K562 (cell line): ENCODE measurements around the gene ZNF582. TPM values are rescaled to one million over a fixed set of nuclear protein-coding genes. Genes with fewer than 3 reads are reported as not detected.

ENCODE experiments used
- ATAC-seq: fragments of 200-7000 bp; cut with Tn5 transposase; 3 replicates; pipeline ENCODE4 v1.9.1; 2020; ENCODE audit warnings: moderate library complexity
- BruUV-seq: library from RNA; stranded (reverse); fragments of 400-500 nt; replicated peaks from 2 replicates; lab custom pipeline; 2021; lab: Mats Ljungman, UMichigan
- CTCF ChIA-PET: fragments of 300-600 bp; formaldehyde crosslinking; extraction: SDS; loops from one replicate; lab custom pipeline; 2021; ENCODE audit warnings: low intra/inter-chr PET ratio; lab: Yijun Ruan, JAX
- POLR2A ChIA-PET: fragments of 300-600, 350-650 bp; sonication (Branson Sonifier 250); formaldehyde crosslinking; extraction: SDS; loops from one replicate; lab custom pipeline; 2021; ENCODE audit warnings: antibody characterized with exemption, inconsistent platforms; lab: Yijun Ruan, JAX
- DNase-seq, 4 experiments: peaks; one replicate each; pipeline versions ENCODE4 v3.0.0 to v3.0.0-alpha.2; 2011 to 2018; ENCODE audit warnings: low spot score in 3 of 4, mixed read lengths in 3 of 4; ENCODE audit errors: extremely low read depth in 1 of 4
- FAIRE-seq: peaks from 2 replicates; lab custom pipeline; 2011; peaks lifted over from hg19 to GRCh38; lab: Jason Lieb, UNC
- H2AFZ ChIP-seq: 2 replicates; pipeline ENCODE4 v1.6.0; 2011; ENCODE audit warnings: low read depth, low read length, control low read depth, inconsistent platforms
- H3K27ac ChIP-seq: fragments of 200-600 bp; 3 replicates; pipeline ENCODE4 v1.8.0; 2011; ENCODE audit warnings: low read depth, mild to moderate bottlenecking, control low read depth, inconsistent platforms, low read length, moderate library complexity, mixed read lengths; ENCODE audit errors: extremely low read depth
- H3K27me3 ChIP-seq, 2 experiments: fragments of 300-600 bp in 1 of 2; 2 replicates in 1 of 2; 3 replicates in 1 of 2; pipeline versions ENCODE4 v1.6.0 to v1.8.0; 2011; ENCODE audit warnings: inconsistent platforms in 2 of 2, low read length in 2 of 2, mild to moderate bottlenecking in 1 of 2, mixed read lengths in 1 of 2, moderate library complexity in 1 of 2; ENCODE audit not compliant: control insufficient read depth in 2 of 2, insufficient read depth in 2 of 2
- H3K36me3 ChIP-seq: fragments of 300-600 bp; 3 replicates; pipeline ENCODE4 v1.8.0; 2011; ENCODE audit warnings: mild to moderate bottlenecking, low read length, inconsistent platforms; ENCODE audit not compliant: control insufficient read depth, insufficient read depth
- H3K4me1 ChIP-seq, 2 experiments: fragments of 200-600 bp in 1 of 2; replicated peaks in 1 of 2; 2 replicates in 1 of 2; 3 replicates in 1 of 2; pipeline versions ENCODE4 v1.5.1 to v1.8.0; 2011; ENCODE audit warnings: inconsistent platforms in 2 of 2, low read length in 2 of 2, mild to moderate bottlenecking in 1 of 2, mixed read lengths in 1 of 2, moderate library complexity in 1 of 2; ENCODE audit not compliant: control insufficient read depth in 2 of 2, insufficient read depth in 2 of 2
- H3K4me2 ChIP-seq: 2 replicates; pipeline ENCODE4 v1.6.1; 2011; ENCODE audit warnings: low read length, control low read depth, inconsistent platforms, mixed read lengths; ENCODE audit not compliant: insufficient read depth
- H3K4me3 ChIP-seq: fragments of 200-600 bp; sonication (generic), shearing (Covaris generic); 2 replicates; pipeline ENCODE4 v1.5.1; 2016; ENCODE audit warnings: control low read depth, inconsistent platforms
- H3K79me2 ChIP-seq: fragments of 200-600 bp; 3 replicates; pipeline ENCODE4 v1.8.0; 2011; ENCODE audit warnings: low read length, inconsistent platforms; ENCODE audit not compliant: control insufficient read depth, insufficient read depth
- H3K9ac ChIP-seq, 2 experiments: 2 replicates each; pipeline versions ENCODE4 v1.6.0 to v1.6.1; 2011; ENCODE audit warnings: low read depth in 2 of 2, low read length in 2 of 2, control low read depth in 1 of 2, inconsistent platforms in 1 of 2, mild to moderate bottlenecking in 1 of 2, mixed read lengths in 1 of 2; ENCODE audit not compliant: insufficient read depth in 1 of 2
- H3K9me1 ChIP-seq: one replicate; pipeline ENCODE4 v1.6.0; 2011; ENCODE audit warnings: inconsistent platforms, mild to moderate bottlenecking, low read length, moderate library complexity; ENCODE audit not compliant: control insufficient read depth, insufficient read depth
- H3K9me3 ChIP-seq: replicated peaks from 2 replicates; pipeline ENCODE4 v1.5.1; 2011; ENCODE audit warnings: low read depth, low read length, inconsistent platforms; ENCODE audit not compliant: control insufficient read depth, insufficient read depth
- H4K20me1 ChIP-seq: replicated peaks from 2 replicates; pipeline ENCODE4 v1.6.1; 2011; ENCODE audit warnings: low read length, inconsistent platforms, mixed read lengths; ENCODE audit not compliant: control insufficient read depth, insufficient read depth
- BRCA1 ChIP-seq, 2 experiments: fragments of 450-650 bp in 1 of 2; sonication (generic) in 1 of 2; formaldehyde crosslinking in 1 of 2; IDR thresholded peaks; 2 replicates each; pipeline versions ENCODE4 v1.5.0 to v1.6.1; 2017 to 2020; ENCODE audit warnings: mild to moderate bottlenecking in 1 of 2, missing genetic modification reagents in 1 of 2
- CBX5 ChIP-seq: IDR thresholded peaks from 2 replicates; pipeline ENCODE4 v1.6.1; 2014; ENCODE audit warnings: low read depth, borderline replicate concordance
- NFIC ChIP-seq: fragments of 450-650 bp; IDR thresholded peaks from 2 replicates; pipeline ENCODE4 v1.6.1; 2017; ENCODE audit warnings: mild to moderate bottlenecking, inconsistent platforms
- SRSF7 ChIP-seq: fragments of 200-400 bp; formaldehyde crosslinking; optimal IDR thresholded peaks from 2 replicates; pipeline ENCODE3; 2017; ENCODE audit warnings: mild to moderate bottlenecking, low read depth, low read length
- STAT5B ChIP-seq: fragments of 250-450 bp; sonication (Bioruptor Pico); IDR thresholded peaks from 2 replicates; pipeline ENCODE4 v1.8.0; 2021; ENCODE audit warnings: mild to moderate bottlenecking, inconsistent platforms
- TEAD2 ChIP-seq: fragments of 450-650 bp; IDR thresholded peaks from 2 replicates; pipeline ENCODE4 v1.6.1; 2016; ENCODE audit warnings: missing genetic modification characterization, control low read depth, missing compliant biosample characterization
- TOE1 ChIP-seq, 2 experiments: fragments of 450-650 bp in 1 of 2; sonication (generic) in 1 of 2; formaldehyde crosslinking in 1 of 2; IDR thresholded peaks; 2 replicates each; pipeline versions ENCODE4 v1.7.1 to v1.8.0; 2016 to 2022; ENCODE audit warnings: borderline replicate concordance in 2 of 2, mild to moderate bottlenecking in 2 of 2, antibody characterized with exemption in 1 of 2, inconsistent platforms in 1 of 2, low read depth in 1 of 2, missing genetic modification reagents in 1 of 2, moderate library complexity in 1 of 2
- TRIM24 ChIP-seq, 2 experiments: fragments of 450-650 bp; IDR thresholded peaks; 2 replicates each; pipeline ENCODE4 v1.6.1; 2016
- TRIM28 ChIP-seq: fragments of 450-650 bp; IDR thresholded peaks from 2 replicates; pipeline ENCODE4 v1.6.1; 2017
- XRCC3 ChIP-seq: fragments of 450-650 bp; IDR thresholded peaks from 2 replicates; pipeline ENCODE4 v1.6.1; 2017; ENCODE audit warnings: mild to moderate bottlenecking, moderate library complexity
- ZNF274 ChIP-seq: IDR thresholded peaks from 2 replicates; pipeline ENCODE4 v1.6.1; 2011; ENCODE audit warnings: low read depth, mild to moderate bottlenecking, low read length, moderate library complexity, borderline replicate concordance
- WGBS: fragments of 100-300 bp; shearing (Covaris generic); methylation state at CpG from one replicate; pipeline ENCODE4 v1.1.6; 2016; ENCODE audit warnings: low coverage, mixed read lengths; ENCODE audit not compliant: insufficient coverage; ENCODE audit errors: missing lambda C conversion rate; 5-methylcytosine and 5-hydroxymethylcytosine counted together
- in situ Hi-C: fragments of 300-500 bp; cut with MboI; formaldehyde crosslinking; loops from 4 replicates; pipeline ENCODE4 v1.15.0; 2018; ENCODE audit warnings: inconsistent platforms, mixed read lengths
- intact Hi-C: fragments of 100-400 bp; cut with micrococcal nuclease; formaldehyde crosslinking; loops from 2 replicates; pipeline ENCODE4 v1.14.2; 2022
- polyA plus RNA-seq, 8 experiments: library from polyadenylated mRNA; depleted of rRNA in 4 of 8; stranded (reverse) in 5 of 8; unstranded in 3 of 8; fragments of >200 nt; fragmentation: Nextera tagmentation in 2 of 8; fragmentation: Illumina TruSeq in 1 of 8; extraction: Ambion mirVana in 2 of 8; extraction: Trizol in 1 of 8; gene quantifications; 2 replicates each; pipeline versions ENCODE4 v1.2.1 to v1.2.3, GENCODE V29; 2011 to 2014; ENCODE audit warnings: inconsistent platforms in 1 of 8, missing spikeins in 1 of 8
- total RNA-seq, 7 experiments: library from RNA; depleted of rRNA in 6 of 7; stranded (reverse); fragments of >200 nt in 6 of 7; fragmentation: Illumina TruSeq in 2 of 7; extraction: Trizol in 2 of 7; gene quantifications; 2 replicates each; pipeline versions ENCODE4 v1.2.1 to v1.2.3, GENCODE V29; 2011 to 2021; ENCODE audit warnings: low replicate concordance in 1 of 7
- TF ChIP-seq, protein P1 (sequence below): sonication (generic); formaldehyde crosslinking; IDR thresholded peaks from 2 replicates; pipeline ENCODE4 v1.8.0; 2023; ENCODE audit warnings: mild to moderate bottlenecking, missing genetic modification reagents

ZNF582 gene
- total and polyA plus RNA-seq, 9 of the 15 experiments (the other 6 are each of a cell fraction or from before 2014, with no cell fraction given) = 0.72 to 3.3 (median 1.6) TPM

DNA sequence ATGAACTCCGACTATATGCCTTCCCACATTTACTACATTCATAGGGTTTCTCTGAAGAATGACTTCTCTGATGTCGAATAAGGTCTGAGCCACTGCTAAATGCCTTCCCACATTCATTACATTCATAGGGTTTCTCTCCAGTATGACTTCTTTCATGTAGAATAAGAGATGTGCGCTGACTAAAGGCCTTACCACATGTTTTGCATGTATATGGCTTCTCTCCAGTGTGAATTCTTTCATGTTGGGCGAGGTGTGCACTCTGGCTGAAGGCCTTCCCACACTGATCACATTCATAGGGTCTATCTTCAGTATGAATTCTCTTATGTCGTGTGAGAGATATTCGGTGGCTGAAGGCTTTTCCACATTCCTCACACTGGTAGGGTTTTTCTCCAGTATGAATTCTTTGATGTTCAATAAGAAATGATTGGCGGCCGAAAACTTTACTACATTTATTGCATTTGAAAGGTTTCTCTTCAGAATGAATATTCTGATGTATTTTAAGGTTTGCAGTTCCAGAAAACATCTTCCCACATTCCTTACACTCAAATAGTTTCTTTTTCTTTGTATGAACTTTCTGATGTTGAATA is 48.0 kb upstream of the ZNF582 start:
- in situ Hi-C loops (no loop called here), intact Hi-C loops (no loop called here)
- FAIRE-seq = no peak
- no peaks in the 10 kb centered on the region for H3K9me1 ChIP-seq
- ChIA-PET CTCF (no interaction called here), POLR2A (no interaction called here)
- H3K36me3 ChIP-seq = no peaks in the 10 kb centered on the region
- no peak for DNase-seq
- no peaks in the 10 kb centered on the region for H3K27me3 ChIP-seq
- no peak overlapping the region for H3K27ac ChIP-seq
- H3K9me3 ChIP-seq = 0 out of 2 replicates have a peak, but pooled peaks cover 2% of the 10 kb centered on the region
- no peak overlapping the region for H3K4me3 ChIP-seq
- no TSS peak for BruUV-seq
- H4K20me1 ChIP-seq = no peaks in the 10 kb centered on the region
- H3K79me2 ChIP-seq = no peaks in the 10 kb centered on the region
- H2AFZ ChIP-seq = no peak overlapping the region
- no peak overlapping the region for H3K9ac ChIP-seq
- no peak for ATAC-seq
- under 1% methylated on average over 8 of the region's 8 CpGs for WGBS
- no peak for TF ChIP-seq TOE1 (IDR thresholded peaks at IDR 0.05; ENCODE audit: borderline replicate concordance)
- no peak for TF ChIP-seq TOE1 (CRISPR knock-in tag; IDR thresholded peaks at IDR 0.05; ENCODE audit: borderline replicate concordance, low read depth)
- TF ChIP-seq SRSF7 = no peak
- peak; percentile 92 for TF ChIP-seq ZNF274
- no peak overlapping the region for H3K4me2 ChIP-seq
- H3K4me1 ChIP-seq = no peaks in the 10 kb centered on the region

DNA sequence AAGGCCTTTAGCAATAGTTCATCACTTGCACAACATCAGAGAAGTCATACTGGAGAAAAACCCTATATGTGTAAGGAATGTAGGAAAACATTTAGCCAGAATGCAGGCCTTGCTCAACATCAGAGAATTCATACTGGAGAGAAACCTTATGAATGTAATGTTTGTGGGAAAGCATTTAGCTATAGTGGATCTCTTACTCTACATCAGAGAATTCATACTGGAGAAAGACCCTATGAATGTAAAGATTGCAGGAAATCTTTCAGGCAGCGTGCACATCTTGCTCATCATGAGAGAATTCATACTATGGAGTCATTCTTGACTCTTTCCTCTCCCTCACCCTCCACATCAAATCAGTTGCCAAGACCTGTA is 30.6 kb upstream of the ZNF582 start:
- no peaks in the 10 kb centered on the region for H3K79me2 ChIP-seq

More for the DNA sequence above, 30.6 kb upstream of the ZNF582 start:
- Histone ChIP-seq H3K27me3 (no peaks in the 10 kb centered on the region), H3K9ac (no peak overlapping the region), H3K9me3 (peaks cover 15% of the 10 kb centered on the region), H3K36me3 (peaks cover 4% of the 10 kb centered on the region; the same call in 1 of the 3 replicates), H3K4me2 (no peak overlapping the region), H3K4me1 (no peaks in the 10 kb centered on the region), H4K20me1 (no peaks in the 10 kb centered on the region), H3K4me3 (no peak overlapping the region), H2AFZ (no peak overlapping the region), H3K9me1 (no peaks in the 10 kb centered on the region), H3K27ac (no peak overlapping the region)
- intact Hi-C loops (no loop called here), in situ Hi-C loops (no loop called here)
- DNase-seq = no peak
- 14% methylated on average over 1 of the region's 1 CpG for WGBS
- TF ChIP-seq CBX5 (0 out of 2 replicates have a peak, but pooled peaks have one; percentile 56), TRIM24 (IDR thresholded peaks at IDR 0.05) (peak in 1 of 2 experiments; percentile 36; a peak in 1 of 4 replicates), ZNF274 (peak; percentile 100), TEAD2 (tag) (no peak), NFIC (no peak), XRCC3 (peak; percentile 62; the same call in 1 of the 2 replicates), TRIM28 (peak; percentile 85), STAT5B (CRISPR knock-in tag) (no peak), BRCA1 (IDR thresholded peaks at IDR 0.05) (no peak), BRCA1 (CRISPR knock-in tag; IDR thresholded peaks at IDR 0.05) (no peak)
- TF ChIP-seq, protein P1, sequence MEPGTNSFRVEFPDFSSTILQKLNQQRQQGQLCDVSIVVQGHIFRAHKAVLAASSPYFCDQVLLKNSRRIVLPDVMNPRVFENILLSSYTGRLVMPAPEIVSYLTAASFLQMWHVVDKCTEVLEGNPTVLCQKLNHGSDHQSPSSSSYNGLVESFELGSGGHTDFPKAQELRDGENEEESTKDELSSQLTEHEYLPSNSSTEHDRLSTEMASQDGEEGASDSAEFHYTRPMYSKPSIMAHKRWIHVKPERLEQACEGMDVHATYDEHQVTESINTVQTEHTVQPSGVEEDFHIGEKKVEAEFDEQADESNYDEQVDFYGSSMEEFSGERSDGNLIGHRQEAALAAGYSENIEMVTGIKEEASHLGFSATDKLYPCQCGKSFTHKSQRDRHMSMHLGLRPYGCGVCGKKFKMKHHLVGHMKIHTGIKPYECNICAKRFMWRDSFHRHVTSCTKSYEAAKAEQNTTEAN (CRISPR knock-in tag) = no peak
- ChIA-PET CTCF (no interaction called here), POLR2A (no interaction called here)
- BruUV-seq = no TSS peak
- no peak for FAIRE-seq
- ATAC-seq = no peak
